ENCODE measurements around the gene FZD2.

DNA sequence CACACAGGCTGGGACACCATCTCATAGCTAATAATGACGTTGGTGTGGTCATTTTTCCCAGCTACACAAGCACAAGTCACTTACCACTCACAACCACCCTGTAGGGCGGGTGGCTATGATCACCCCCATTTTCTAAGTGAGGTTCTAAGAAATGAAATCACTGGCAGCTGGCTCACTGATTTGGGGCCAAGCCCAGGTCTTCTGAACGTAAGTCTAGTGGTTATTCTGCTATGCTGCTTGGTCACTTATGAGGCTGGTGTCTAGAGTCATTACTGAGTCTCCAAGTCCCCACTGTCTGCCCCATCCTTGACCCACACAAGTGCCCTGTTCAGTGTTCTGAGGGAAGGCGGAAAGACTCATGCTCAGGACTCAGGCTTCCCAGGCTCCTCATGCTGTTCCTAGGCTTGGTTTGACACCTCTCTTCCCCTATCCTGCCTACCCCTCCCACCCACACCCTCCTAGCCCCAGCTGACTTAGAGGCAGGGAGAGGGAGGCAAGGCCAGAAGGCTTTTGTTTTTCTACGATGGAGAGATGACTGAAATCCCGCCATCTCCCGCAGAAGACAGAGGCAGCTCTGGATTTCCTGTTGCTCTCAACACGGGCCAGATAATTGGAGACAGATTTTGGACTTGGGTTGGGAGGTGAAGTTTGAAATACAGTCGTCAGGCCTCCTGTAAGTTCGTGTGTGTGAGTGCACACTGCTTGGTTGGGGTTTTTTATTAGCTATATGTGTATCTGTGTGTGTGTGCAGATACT is 32.2 kb downstream of the FZD2 start:
- TF ChIP-seq, protein P1, sequence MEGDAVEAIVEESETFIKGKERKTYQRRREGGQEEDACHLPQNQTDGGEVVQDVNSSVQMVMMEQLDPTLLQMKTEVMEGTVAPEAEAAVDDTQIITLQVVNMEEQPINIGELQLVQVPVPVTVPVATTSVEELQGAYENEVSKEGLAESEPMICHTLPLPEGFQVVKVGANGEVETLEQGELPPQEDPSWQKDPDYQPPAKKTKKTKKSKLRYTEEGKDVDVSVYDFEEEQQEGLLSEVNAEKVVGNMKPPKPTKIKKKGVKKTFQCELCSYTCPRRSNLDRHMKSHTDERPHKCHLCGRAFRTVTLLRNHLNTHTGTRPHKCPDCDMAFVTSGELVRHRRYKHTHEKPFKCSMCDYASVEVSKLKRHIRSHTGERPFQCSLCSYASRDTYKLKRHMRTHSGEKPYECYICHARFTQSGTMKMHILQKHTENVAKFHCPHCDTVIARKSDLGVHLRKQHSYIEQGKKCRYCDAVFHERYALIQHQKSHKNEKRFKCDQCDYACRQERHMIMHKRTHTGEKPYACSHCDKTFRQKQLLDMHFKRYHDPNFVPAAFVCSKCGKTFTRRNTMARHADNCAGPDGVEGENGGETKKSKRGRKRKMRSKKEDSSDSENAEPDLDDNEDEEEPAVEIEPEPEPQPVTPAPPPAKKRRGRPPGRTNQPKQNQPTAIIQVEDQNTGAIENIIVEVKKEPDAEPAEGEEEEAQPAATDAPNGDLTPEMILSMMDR (conservative IDR thresholded peaks at IDR 0.05; ENCODE audit: low read depth, low read length), result no peak
- TF ChIP-seq EZH2 (IDR thresholded peaks at IDR 0.05; ENCODE audit: borderline replicate concordance, low read depth, low read length, poor library complexity, severe bottlenecking), result no peak
